Measurements from ENCODE around the gene MRPL44. TPM values are rescaled to one million over a fixed set of nuclear protein-coding genes. Genes with fewer than 3 reads are reported as not detected.

MRPL44 gene
- total RNA-seq, 1 donor from 2014 or later, result 32.6 TPM

- TF ChIP-seq EZH2 (IDR thresholded peaks at IDR 0.05; ENCODE audit: insufficient read depth, low read length), result no peak
- H3K4me2 ChIP-seq (ENCODE audit: low read length), result no peak overlapping the region
- no peaks in the 10 kb centered on the region for H3K9me3 ChIP-seq (ENCODE audit: insufficient read depth, low read depth, low read length)
- Mint-ChIP-seq H3K9me3 (ENCODE audit: unreplicated experiment) (no peaks in the 10 kb centered on the region), H3K27me3 (ENCODE audit: low read depth, unreplicated experiment) (no peaks in the 10 kb centered on the region), H3K4me3 (ENCODE audit: unreplicated experiment) (no peak overlapping the region), H3K27ac (ENCODE audit: unreplicated experiment) (peak overlapping the region; percentile 77), H3K36me3 (ENCODE audit: low read depth, unreplicated experiment) (no peaks in the 10 kb centered on the region), H3K4me1 (ENCODE audit: low read depth, unreplicated experiment) (peaks cover 10% of the 10 kb centered on the region)
- H4K20me1 ChIP-seq (ENCODE audit: insufficient read depth, low read length), result no peaks in the 10 kb centered on the region
- DNase-seq (ENCODE audit: low read depth), result no peak
- no peaks in the 10 kb centered on the region for H3K27me3 ChIP-seq (ENCODE audit: insufficient read depth, low read length)
- no peaks in the 10 kb centered on the region for H3K36me3 ChIP-seq (ENCODE audit: insufficient read depth, low read length)
- H3K9ac ChIP-seq (ENCODE audit: low read length), result no peak overlapping the region
- peaks cover under 1% of the 10 kb centered on the region for H3K79me2 ChIP-seq (ENCODE audit: insufficient read depth, low read length)
- FAIRE-seq, result no peak
- H3K4me1 ChIP-seq (ENCODE audit: insufficient read depth, low read length), result peaks cover 6% of the 10 kb centered on the region
- no peak overlapping the region for H3K4me3 ChIP-seq (ENCODE audit: insufficient read depth, low read depth, low read length)
- no peak overlapping the region for H2AFZ ChIP-seq (ENCODE audit: low read depth, low read length)
- H3K27ac ChIP-seq (ENCODE audit: low read depth, low read length), result no peak overlapping the region
These were observed 6.6 kb upstream of the MRPL44 start for GRCh38 chr2:223950448-223951347.

GRCh38 chr2:223952280-223952968 is 4.8 kb upstream of the MRPL44 start:
- no peaks in the 10 kb centered on the region for H4K20me1 ChIP-seq (ENCODE audit: insufficient read depth, low read length)
- no peaks in the 10 kb centered on the region for H3K9me3 ChIP-seq (ENCODE audit: insufficient read depth, low read depth, low read length)
- no peak overlapping the region for H3K9ac ChIP-seq (ENCODE audit: low read length)
- peaks cover 10% of the 10 kb centered on the region for H3K4me1 ChIP-seq (ENCODE audit: insufficient read depth, low read length)
- H3K36me3 ChIP-seq (ENCODE audit: insufficient read depth, low read length), result no peaks in the 10 kb centered on the region
- no peak overlapping the region for H3K4me2 ChIP-seq (ENCODE audit: low read length)
- no peak for TF ChIP-seq CTCF (IDR thresholded peaks at IDR 0.05; ENCODE audit: insufficient read depth, low read depth, low read length)
- TF ChIP-seq EZH2 (IDR thresholded peaks at IDR 0.05; ENCODE audit: insufficient read depth, low read length), result no peak
- H2AFZ ChIP-seq (ENCODE audit: low read depth, low read length), result no peak overlapping the region
- FAIRE-seq (no peak), DNase-seq (ENCODE audit: low read depth) (no peak)
- peaks cover 2% of the 10 kb centered on the region for H3K79me2 ChIP-seq (ENCODE audit: insufficient read depth, low read length)
- Mint-ChIP-seq H3K9me3 (ENCODE audit: unreplicated experiment) (no peaks in the 10 kb centered on the region), H3K27me3 (ENCODE audit: low read depth, unreplicated experiment) (no peaks in the 10 kb centered on the region), H3K27ac (ENCODE audit: unreplicated experiment) (no peak overlapping the region), H3K36me3 (ENCODE audit: low read depth, unreplicated experiment) (no peaks in the 10 kb centered on the region), H3K4me1 (ENCODE audit: low read depth, unreplicated experiment) (peaks cover 14% of the 10 kb centered on the region), H3K4me3 (ENCODE audit: unreplicated experiment) (no peak overlapping the region)
- H3K27ac ChIP-seq (ENCODE audit: low read depth, low read length), result no peak overlapping the region
- H3K27me3 ChIP-seq (ENCODE audit: insufficient read depth, low read length), result no peaks in the 10 kb centered on the region
- no peak overlapping the region for H3K4me3 ChIP-seq (ENCODE audit: insufficient read depth, low read depth, low read length)

DNA sequence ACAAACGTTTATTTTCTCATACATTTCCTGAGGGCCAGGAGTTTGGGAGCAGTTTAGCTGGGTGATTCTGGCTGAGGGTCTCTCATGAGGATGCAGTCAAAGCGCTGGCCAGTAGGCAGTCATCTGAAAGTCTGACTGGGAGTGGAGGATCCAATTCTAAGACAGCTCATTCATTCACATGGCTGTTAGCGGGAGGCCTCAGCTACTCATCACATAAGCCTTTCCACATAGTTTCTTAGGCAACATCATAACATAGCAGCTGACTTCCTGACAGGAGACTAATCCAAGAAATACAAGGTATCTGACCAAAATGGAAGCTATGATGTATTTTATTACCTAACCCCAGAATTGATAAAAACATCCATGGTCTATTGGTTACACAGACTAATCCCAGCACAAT is 2.9 kb upstream of the MRPL44 start:
- H3K27me3 Mint-ChIP-seq (ENCODE audit: low read depth, unreplicated experiment), result no peaks in the 10 kb centered on the region
- peak overlapping the region; percentile 32 for H3K9ac ChIP-seq (ENCODE audit: low read length)
- H2AFZ ChIP-seq (ENCODE audit: low read depth, low read length), result no peak overlapping the region
- FAIRE-seq (no peak), DNase-seq (ENCODE audit: low read depth) (peak; percentile 80)
- no peaks in the 10 kb centered on the region for H3K9me3 ChIP-seq (ENCODE audit: insufficient read depth, low read depth, low read length)
- peaks cover 22% of the 10 kb centered on the region for H3K79me2 ChIP-seq (ENCODE audit: insufficient read depth, low read length)
- TF ChIP-seq CTCF (IDR thresholded peaks at IDR 0.05; ENCODE audit: insufficient read depth, low read depth, low read length) (no peak), EZH2 (IDR thresholded peaks at IDR 0.05; ENCODE audit: insufficient read depth, low read length) (no peak)
- H3K4me1 ChIP-seq (ENCODE audit: insufficient read depth, low read length), result peaks cover 24% of the 10 kb centered on the region
- H3K4me1 Mint-ChIP-seq (ENCODE audit: low read depth, unreplicated experiment), result peaks cover 15% of the 10 kb centered on the region
- H3K4me2 ChIP-seq (ENCODE audit: low read length), result peak overlapping the region; percentile 20
- no peaks in the 10 kb centered on the region for H4K20me1 ChIP-seq (ENCODE audit: insufficient read depth, low read length)
- no peak overlapping the region for H3K4me3 ChIP-seq (ENCODE audit: insufficient read depth, low read depth, low read length)
- H3K36me3 Mint-ChIP-seq (ENCODE audit: low read depth, unreplicated experiment), result no peaks in the 10 kb centered on the region
- H3K9me3 Mint-ChIP-seq (ENCODE audit: unreplicated experiment), result no peaks in the 10 kb centered on the region
- no peak overlapping the region for H3K4me3 Mint-ChIP-seq (ENCODE audit: unreplicated experiment)
- no peaks in the 10 kb centered on the region for H3K27me3 ChIP-seq (ENCODE audit: insufficient read depth, low read length)
- H3K36me3 ChIP-seq (ENCODE audit: insufficient read depth, low read length), result no peaks in the 10 kb centered on the region
- H3K27ac Mint-ChIP-seq (ENCODE audit: unreplicated experiment), result peak overlapping the region; percentile 75
- peak overlapping the region; percentile 50 for H3K27ac ChIP-seq (ENCODE audit: low read depth, low read length)

Data from astrocyte (in vitro differentiated cells and primary cell).